Smooth muscle cell (in vitro differentiated cells): ENCODE results near the gene TBATA. TPM values are rescaled to one million over a fixed set of nuclear protein-coding genes. Genes with fewer than 3 reads are reported as not detected.
A peak's percentile ranks its signal among the peaks of the same experiment; 100 is the strongest.

Source experiments
- DNase-seq: peaks from one replicate; lab custom pipeline; 2025; ENCODE audit not compliant: unreplicated experiment; lab: John Stamatoyannopoulos, UW
- H2AFZ ChIP-seq: fragments of 200-600 bp; sonication (generic); 2 replicates; pipeline ENCODE4 v1.6.0; 2016; ENCODE audit warnings: antibody characterized with exemption, low read depth, mild to moderate bottlenecking
- H3F3A ChIP-seq: fragments of 200-600 bp; sonication (generic); 2 replicates; pipeline ENCODE4 v1.6.0; 2017; ENCODE audit warnings: antibody characterized with exemption, low read depth
- H3K27ac ChIP-seq: fragments of 200-600 bp; sonication (generic); 2 replicates; pipeline ENCODE4 v1.5.1; 2016; ENCODE audit warnings: low read depth, mild to moderate bottlenecking
- H3K27me3 ChIP-seq: fragments of 200-600 bp; sonication (generic); 2 replicates; pipeline ENCODE4 v1.6.1; 2016; ENCODE audit warnings: low read depth, mild to moderate bottlenecking
- H3K36me3 ChIP-seq: fragments of 200-600 bp; sonication (generic); 2 replicates; pipeline ENCODE4 v1.5.1; 2016; ENCODE audit warnings: low read depth
- H3K4me1 ChIP-seq: fragments of 200-600 bp; sonication (generic); 2 replicates; pipeline ENCODE4 v1.5.1; 2016; ENCODE audit warnings: low read depth
- H3K4me2 ChIP-seq: fragments of 200-600 bp; sonication (generic); 2 replicates; pipeline ENCODE4 v1.6.0; 2016; ENCODE audit warnings: mild to moderate bottlenecking
- H3K4me3 ChIP-seq: fragments of 200-600 bp; sonication (generic); 2 replicates; pipeline ENCODE4 v1.5.1; 2016; ENCODE audit warnings: mild to moderate bottlenecking
- H3K79me2 ChIP-seq: fragments of 200-600 bp; sonication (generic); 2 replicates; pipeline ENCODE4 v1.6.0; 2016; ENCODE audit warnings: low read depth, mild to moderate bottlenecking
- H3K9ac ChIP-seq: fragments of 200-600 bp; sonication (generic); 2 replicates; pipeline ENCODE4 v1.6.0; 2016; ENCODE audit warnings: low read depth
- H3K9me3 ChIP-seq: fragments of 200-600 bp; sonication (generic); replicated peaks from 2 replicates; pipeline ENCODE4 v1.5.1; 2016; ENCODE audit warnings: low read depth
- H4K20me1 ChIP-seq: fragments of 200-600 bp; sonication (generic); 2 replicates; pipeline ENCODE4 v1.6.0; 2016; ENCODE audit warnings: low read depth
- WGBS: methylation state at CpG from one replicate; pipeline ENCODE4 v1.1.7; 2016; ENCODE audit warnings: low lambda C conversion rate; 5-methylcytosine and 5-hydroxymethylcytosine counted together
- polyA plus RNA-seq: library from polyadenylated mRNA; unstranded; fragments of >200 nt; fragmentation: Nextera tagmentation; extraction: Ambion mirVana; gene quantifications from 2 replicates; pipeline ENCODE4 v1.2.1, GENCODE V29; 2016
- total RNA-seq: library from RNA; depleted of rRNA; stranded (reverse); fragments of >200 nt; gene quantifications from 2 replicates; pipeline ENCODE4 v1.2.3, GENCODE V29; 2014
- TF ChIP-seq, protein P1 (sequence below): fragments of 200-600 bp; sonication (generic); IDR thresholded peaks from 2 replicates; pipeline ENCODE4 v1.5.1; 2017; ENCODE audit warnings: borderline replicate concordance, mild to moderate bottlenecking, antibody characterized with exemption; ENCODE audit not compliant: insufficient read depth, poor library complexity, severe bottlenecking

TBATA gene
- total and polyA plus RNA-seq, 2 experiments from 2014 or later: not detected

DNA sequence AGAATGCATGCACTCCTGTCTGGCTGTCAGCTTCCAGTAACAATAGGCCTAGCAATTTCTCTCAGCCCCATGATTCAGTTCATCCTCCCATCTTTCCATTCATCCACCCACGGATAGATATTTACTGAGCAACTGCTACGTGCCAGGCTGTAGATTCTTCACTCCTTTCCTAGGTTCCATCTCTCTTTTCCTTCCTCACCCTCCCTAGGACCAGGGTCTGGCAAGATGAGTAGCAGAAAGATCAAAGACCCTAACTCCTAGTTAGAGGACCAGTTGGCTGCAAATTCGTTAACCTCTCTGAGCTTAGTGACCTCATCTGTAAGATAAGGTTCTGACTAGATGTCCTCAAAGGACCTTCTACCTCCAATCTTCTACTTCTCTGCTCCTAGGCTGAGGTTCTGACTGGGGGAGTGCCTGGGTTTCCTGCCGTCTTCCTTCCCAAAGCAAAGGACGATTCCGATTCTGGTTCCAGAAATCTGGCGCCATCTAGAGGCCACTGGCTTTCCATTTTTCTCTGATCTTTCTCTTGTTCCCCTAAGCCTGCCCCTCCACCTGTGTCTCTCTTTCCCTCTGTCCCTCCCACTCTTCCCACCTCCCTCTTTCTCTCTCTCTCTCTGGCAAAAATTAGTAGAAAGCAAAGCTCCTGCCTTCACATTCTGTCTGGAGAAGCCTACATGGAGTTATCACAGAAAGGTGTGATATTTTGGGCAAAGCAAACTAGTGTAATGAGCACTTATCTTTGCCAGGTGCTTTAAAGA is 26.2 kb downstream of the TBATA start:
- WGBS: 9% methylated on average over 7 of the region's 7 CpGs
- no peaks in the 10 kb centered on the region for H3F3A ChIP-seq
- no peak overlapping the region for H3K9ac ChIP-seq
- no peaks in the 10 kb centered on the region for H3K79me2 ChIP-seq
- TF ChIP-seq, protein P1, sequence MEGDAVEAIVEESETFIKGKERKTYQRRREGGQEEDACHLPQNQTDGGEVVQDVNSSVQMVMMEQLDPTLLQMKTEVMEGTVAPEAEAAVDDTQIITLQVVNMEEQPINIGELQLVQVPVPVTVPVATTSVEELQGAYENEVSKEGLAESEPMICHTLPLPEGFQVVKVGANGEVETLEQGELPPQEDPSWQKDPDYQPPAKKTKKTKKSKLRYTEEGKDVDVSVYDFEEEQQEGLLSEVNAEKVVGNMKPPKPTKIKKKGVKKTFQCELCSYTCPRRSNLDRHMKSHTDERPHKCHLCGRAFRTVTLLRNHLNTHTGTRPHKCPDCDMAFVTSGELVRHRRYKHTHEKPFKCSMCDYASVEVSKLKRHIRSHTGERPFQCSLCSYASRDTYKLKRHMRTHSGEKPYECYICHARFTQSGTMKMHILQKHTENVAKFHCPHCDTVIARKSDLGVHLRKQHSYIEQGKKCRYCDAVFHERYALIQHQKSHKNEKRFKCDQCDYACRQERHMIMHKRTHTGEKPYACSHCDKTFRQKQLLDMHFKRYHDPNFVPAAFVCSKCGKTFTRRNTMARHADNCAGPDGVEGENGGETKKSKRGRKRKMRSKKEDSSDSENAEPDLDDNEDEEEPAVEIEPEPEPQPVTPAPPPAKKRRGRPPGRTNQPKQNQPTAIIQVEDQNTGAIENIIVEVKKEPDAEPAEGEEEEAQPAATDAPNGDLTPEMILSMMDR: peak; percentile 73
- no peaks in the 10 kb centered on the region for H3K4me1 ChIP-seq
- no peaks in the 10 kb centered on the region for H3K27me3 ChIP-seq
- no peaks in the 10 kb centered on the region for H3K36me3 ChIP-seq
- peak; percentile 29 for DNase-seq
- H3K9me3 ChIP-seq: no peaks in the 10 kb centered on the region
- no peak overlapping the region for H2AFZ ChIP-seq
- H3K4me2 ChIP-seq: no peak overlapping the region
- no peak overlapping the region for H3K4me3 ChIP-seq
- H3K27ac ChIP-seq: no peak overlapping the region
- H4K20me1 ChIP-seq: no peaks in the 10 kb centered on the region

DNA sequence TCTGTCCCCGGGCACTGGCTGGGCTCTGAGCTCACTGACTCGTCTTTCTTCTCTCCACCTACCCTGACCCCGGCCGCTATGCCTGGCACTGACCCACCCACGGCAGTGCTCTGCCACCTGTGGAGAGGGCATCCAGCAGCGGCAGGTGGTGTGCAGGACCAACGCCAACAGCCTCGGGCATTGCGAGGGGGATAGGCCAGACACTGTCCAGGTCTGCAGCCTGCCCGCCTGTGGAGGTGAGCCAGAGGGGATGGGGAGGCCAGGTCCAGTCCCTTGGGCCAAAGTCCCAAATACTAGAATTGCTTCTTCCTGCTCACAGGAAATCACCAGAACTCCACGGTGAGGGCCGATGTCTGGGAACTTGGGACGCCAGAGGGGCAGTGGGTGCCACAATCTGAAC is 27.3 kb downstream of the TBATA start:
- no peaks in the 10 kb centered on the region for H3K27me3 ChIP-seq
- H3K4me3 ChIP-seq: no peak overlapping the region
- WGBS: 95% methylated on average over 13 of the region's 13 CpGs
- H3K9ac ChIP-seq: no peak overlapping the region
- no peak overlapping the region for H3K4me2 ChIP-seq
- H3K4me1 ChIP-seq: no peaks in the 10 kb centered on the region
- TF ChIP-seq, protein P1: no peak
- H3K9me3 ChIP-seq: no peaks in the 10 kb centered on the region
- no peak overlapping the region for H2AFZ ChIP-seq
- H3F3A ChIP-seq: no peaks in the 10 kb centered on the region
- no peaks in the 10 kb centered on the region for H3K36me3 ChIP-seq
- no peak overlapping the region for H3K27ac ChIP-seq
- H4K20me1 ChIP-seq: no peaks in the 10 kb centered on the region
- DNase-seq: no peak
- no peaks in the 10 kb centered on the region for H3K79me2 ChIP-seq

DNA sequence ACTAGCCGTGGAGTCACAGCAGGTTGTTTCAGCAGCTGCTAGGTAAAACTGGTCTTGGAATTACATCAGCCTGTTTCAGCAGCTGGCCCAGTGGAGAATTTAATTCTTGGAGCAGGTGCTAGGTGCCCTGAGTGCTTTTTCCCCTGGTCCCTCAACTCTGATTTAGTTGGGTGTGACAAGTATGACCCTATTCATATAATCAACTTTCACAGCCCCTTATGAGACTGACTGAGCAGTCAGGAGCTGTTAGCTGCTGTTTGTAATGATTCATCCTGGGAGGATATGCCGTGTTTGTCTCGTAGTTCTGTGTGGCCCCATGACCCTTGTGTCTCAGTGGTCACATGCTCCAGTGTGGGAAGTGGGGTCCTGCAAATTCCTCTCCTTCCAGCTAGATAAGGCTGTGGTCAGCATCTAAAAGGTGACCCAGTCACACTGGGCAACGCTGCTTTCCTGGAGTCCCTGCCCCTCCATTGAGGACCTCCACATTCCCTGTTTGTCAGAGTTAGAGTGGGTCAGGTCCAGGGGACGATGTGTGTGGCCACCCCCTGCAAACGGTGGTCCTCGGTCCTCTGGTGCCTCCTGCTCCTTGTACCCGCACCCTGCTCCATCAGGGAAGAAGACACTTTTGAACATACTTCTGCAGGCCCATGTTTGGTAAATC is 28.3 kb downstream of the TBATA start:
- no peaks in the 10 kb centered on the region for H3K4me1 ChIP-seq
- no peak for DNase-seq
- H3F3A ChIP-seq: no peaks in the 10 kb centered on the region

More for the DNA sequence above, 28.3 kb downstream of the TBATA start:
- Histone ChIP-seq H3K4me3 (no peak overlapping the region), H3K4me2 (no peak overlapping the region), H3K27ac (no peak overlapping the region), H3K9ac (no peak overlapping the region), H3K36me3 (no peaks in the 10 kb centered on the region), H3K27me3 (no peaks in the 10 kb centered on the region), H2AFZ (no peak overlapping the region), H4K20me1 (no peaks in the 10 kb centered on the region), H3K79me2 (no peaks in the 10 kb centered on the region), H3K9me3 (no peaks in the 10 kb centered on the region)
- WGBS: 71% methylated on average over 8 of the region's 8 CpGs
- TF ChIP-seq, protein P1: no peak
